HCT116 (cell line): ENCODE results near the gene COA8. TPM values are rescaled to one million over a fixed set of nuclear protein-coding genes. Genes with fewer than 3 reads are reported as not detected.

Experiments
- ATAC-seq: fragments of 200-7000 bp; cut with Tn5 transposase; 2 replicates; pipeline ENCODE4 v1.9.1; 2020; ENCODE audit warnings: mild to moderate bottlenecking, moderate library complexity
- BruUV-seq: library from RNA; stranded (reverse); fragments of 400-500 nt; replicated peaks from 2 replicates; lab custom pipeline; 2021; lab: Mats Ljungman, UMichigan
- CTCF ChIA-PET: fragments of 300-600 bp; sonication (Branson Sonifier 250); formaldehyde crosslinking; loops from one replicate; lab custom pipeline; 2021; ENCODE audit warnings: antibody characterized with exemption; lab: Charles Lee
- POLR2A ChIA-PET: fragments of 300-600, 350-600 bp; sonication (Branson Sonifier 250); formaldehyde crosslinking; loops from one replicate; lab custom pipeline; 2021; ENCODE audit warnings: antibody characterized with exemption; lab: Charles Lee
- RAD21 ChIA-PET, 2 experiments: fragments of 300-600 bp; sonication (Branson Sonifier 250); formaldehyde crosslinking; loops; one replicate each; lab custom pipeline; 2023; ENCODE audit warnings: low total read pairs in 2 of 2; ENCODE audit not compliant: uncharacterized antibody in 2 of 2, unreplicated experiment in 2 of 2, low non-redundant PET in 1 of 2; lab: Charles Lee
- DNase-seq: peaks from one replicate; pipeline ENCODE4 v3.0.0-alpha.2; 2010; ENCODE audit warnings: low read depth, low spot score
- H2AFZ ChIP-seq: fragments of 200-600 bp; shearing (Covaris generic), sonication (generic); 2 replicates; pipeline ENCODE4 v1.6.1; 2017; ENCODE audit warnings: low read depth, mixed run types, mixed read lengths, antibody characterized with exemption, low read length; ENCODE audit not compliant: poor library complexity, severe bottlenecking
- H3K27ac ChIP-seq: 2 replicates; pipeline ENCODE4 v1.5.1; 2012; ENCODE audit warnings: low read depth, low read length
- H3K27me3 ChIP-seq: fragments of 200-600 bp; sonication (generic); 2 replicates; pipeline ENCODE4 v1.6.1; 2016; ENCODE audit warnings: mixed run types, low read length, mixed read lengths; ENCODE audit not compliant: insufficient read depth
- H3K36me3 ChIP-seq, 2 experiments: fragments of 200-500 bp in 1 of 2; fragments of 200-600 bp in 1 of 2; sonication (Bioruptor generic) in 1 of 2; sonication (generic) in 1 of 2; 2 replicates each; pipeline versions ENCODE4 v1.5.1 to v1.6.1; 2014 to 2016; ENCODE audit warnings: low read length in 2 of 2, inconsistent platforms in 1 of 2, mixed read lengths in 1 of 2, mixed run types in 1 of 2; ENCODE audit not compliant: insufficient read depth in 2 of 2, control insufficient read depth in 1 of 2
- H3K4me1 ChIP-seq, 2 experiments: fragments of 200-600 bp in 1 of 2; sonication (generic) in 1 of 2; 2 replicates each; pipeline versions ENCODE4 v1.5.1 to v1.6.1; 2012 to 2017; ENCODE audit warnings: low read length in 2 of 2, inconsistent platforms in 1 of 2, mild to moderate bottlenecking in 1 of 2, mixed read lengths in 1 of 2, mixed run types in 1 of 2, moderate library complexity in 1 of 2; ENCODE audit not compliant: insufficient read depth in 2 of 2, control insufficient read depth in 1 of 2
- H3K4me2 ChIP-seq: fragments of 200-600 bp; sonication (generic); 2 replicates; pipeline ENCODE4 v1.6.1; 2017; ENCODE audit warnings: mixed run types, low read length, mixed read lengths
- H3K4me3 ChIP-seq, 2 experiments: fragments of 200-600 bp in 1 of 2; sonication (generic) in 1 of 2; replicated peaks in 1 of 2; 2 replicates each; pipeline ENCODE4 v1.5.1; 2011 to 2016; ENCODE audit warnings: low read length in 2 of 2, control low read depth in 1 of 2, low read depth in 1 of 2, mild to moderate bottlenecking in 1 of 2, mixed read lengths in 1 of 2, mixed run types in 1 of 2
- H3K79me2 ChIP-seq: fragments of 200-600 bp; sonication (generic); 2 replicates; pipeline ENCODE4 v1.6.1; 2017; ENCODE audit warnings: mild to moderate bottlenecking, mixed run types, low read length, moderate library complexity, mixed read lengths; ENCODE audit not compliant: insufficient read depth
- H3K9ac ChIP-seq: fragments of 200-600 bp; sonication (generic); 2 replicates; pipeline ENCODE4 v1.6.1; 2016; ENCODE audit warnings: low read length, mixed read lengths
- H3K9me2 ChIP-seq: fragments of 200-600 bp; sonication (generic), shearing (Covaris generic); 2 replicates; pipeline ENCODE4 v1.6.1; 2017; ENCODE audit warnings: mixed run types, mild to moderate bottlenecking, moderate library complexity; ENCODE audit not compliant: insufficient read depth
- H3K9me3 ChIP-seq, 2 experiments: fragments of 200-500 bp in 1 of 2; fragments of 200-600 bp in 1 of 2; sonication (Bioruptor generic) in 1 of 2; sonication (generic) in 1 of 2; 2 replicates each; pipeline ENCODE4 v1.6.1; 2014 to 2017; ENCODE audit warnings: low read length in 2 of 2, mixed read lengths in 2 of 2, inconsistent platforms in 1 of 2, low read depth in 1 of 2, mild to moderate bottlenecking in 1 of 2, mixed run types in 1 of 2, moderate library complexity in 1 of 2; ENCODE audit not compliant: control insufficient read depth in 1 of 2, insufficient read depth in 1 of 2
- H4K20me1 ChIP-seq: fragments of 200-600 bp; sonication (generic), shearing (Covaris generic); 2 replicates; pipeline ENCODE4 v1.6.1; 2017; ENCODE audit warnings: mixed run types, mild to moderate bottlenecking, moderate library complexity; ENCODE audit not compliant: insufficient read depth
- CBX3 ChIP-seq: IDR thresholded peaks from 2 replicates; pipeline ENCODE4 v1.6.1; 2012; ENCODE audit warnings: low read depth
- CEBPB ChIP-seq: IDR thresholded peaks from 2 replicates; pipeline ENCODE4 v1.6.1; 2012; ENCODE audit warnings: low read depth
- CTCF ChIP-seq, 3 experiments: fragments of 200-600 bp in 1 of 3; sonication (generic) in 1 of 3; IDR thresholded peaks in 2 of 3; conservative IDR thresholded peaks in 1 of 3; 2 replicates each; pipeline ENCODE4 v1.5.1; 2012 to 2017; ENCODE audit warnings: low read depth in 2 of 3, low read length in 2 of 3, antibody characterized with exemption in 1 of 3, borderline replicate concordance in 1 of 3, control low read depth in 1 of 3, mild to moderate bottlenecking in 1 of 3, mixed read lengths in 1 of 3, mixed run types in 1 of 3, moderate library complexity in 1 of 3; ENCODE audit not compliant: insufficient read depth in 1 of 3
- EGR1 ChIP-seq: IDR thresholded peaks from 2 replicates; pipeline ENCODE4 v1.6.1; 2012; ENCODE audit warnings: low read depth
- ELF1 ChIP-seq: IDR thresholded peaks from 2 replicates; pipeline ENCODE4 v1.6.1; 2012; ENCODE audit warnings: low read depth, borderline replicate concordance
- EZH2 ChIP-seq: fragments of 200-600 bp; sonication (generic); IDR thresholded peaks from 2 replicates; pipeline ENCODE4 v1.6.1; 2017; ENCODE audit warnings: antibody characterized with exemption, mixed run types
- EZH2phosphoT487 ChIP-seq: fragments of 200-600 bp; IDR thresholded peaks from 2 replicates; pipeline ENCODE4 v1.6.1; 2018; ENCODE audit warnings: antibody characterized with exemption, borderline replicate concordance
- FOSL1 ChIP-seq: IDR thresholded peaks from 2 replicates; pipeline ENCODE4 v1.6.1; 2012; ENCODE audit warnings: low read depth
- JUND ChIP-seq: IDR thresholded peaks from 2 replicates; pipeline ENCODE4 v1.6.1; 2012
- MAX ChIP-seq: IDR thresholded peaks from 2 replicates; pipeline ENCODE4 v1.6.1; 2012
- POLR2AphosphoS5 ChIP-seq: IDR thresholded peaks from 2 replicates; pipeline ENCODE4 v1.6.1; 2011; ENCODE audit warnings: mild to moderate bottlenecking, low read depth, low read length, moderate library complexity
- REST ChIP-seq: IDR thresholded peaks from 2 replicates; pipeline ENCODE4 v1.6.1; 2012; ENCODE audit warnings: low read depth
- SIN3A ChIP-seq: IDR thresholded peaks from 2 replicates; pipeline ENCODE4 v1.6.1; 2012; ENCODE audit warnings: low read depth
- SP1 ChIP-seq: IDR thresholded peaks from 2 replicates; pipeline ENCODE4 v1.6.1; 2012; ENCODE audit warnings: low read depth
- TCF7L2 ChIP-seq: IDR thresholded peaks from 2 replicates; pipeline ENCODE4 v1.7.0; 2011; ENCODE audit warnings: borderline replicate concordance, inconsistent platforms; ENCODE audit not compliant: insufficient read depth, insufficient read length; ENCODE audit errors: extremely low read depth
- YY1 ChIP-seq: IDR thresholded peaks from 2 replicates; pipeline ENCODE4 v1.6.1; 2011; ENCODE audit warnings: low read length, low read depth, moderate library complexity, mild to moderate bottlenecking; ENCODE audit not compliant: insufficient replicate concordance; ENCODE audit errors: extremely low read depth
- ZBTB33 ChIP-seq: IDR thresholded peaks from 2 replicates; pipeline ENCODE4 v1.6.1; 2011; ENCODE audit warnings: mild to moderate bottlenecking, low read length, moderate library complexity; ENCODE audit not compliant: insufficient replicate concordance; ENCODE audit errors: extremely low read depth
- ZFX ChIP-seq: fragments of 450-650 bp; IDR thresholded peaks from 2 replicates; pipeline ENCODE4 v1.6.1; 2017
- ZNF274 ChIP-seq: fragments of 200-500 bp; sonication (Bioruptor generic); IDR thresholded peaks from 2 replicates; pipeline ENCODE4 v1.6.1; 2014; ENCODE audit warnings: mild to moderate bottlenecking, low read depth, low read length, inconsistent platforms
- intact Hi-C: fragments of 100-400 bp; cut with micrococcal nuclease; formaldehyde crosslinking; loops from 2 replicates; pipeline ENCODE4 v1.10.0; 2022
- total RNA-seq: library from RNA; stranded (reverse); gene quantifications from one replicate; pipeline ENCODE4 v1.2.1, GENCODE V29; 2021; ENCODE audit not compliant: unreplicated experiment
- TF ChIP-seq, protein P1 (sequence below): IDR thresholded peaks from 2 replicates; pipeline ENCODE4 v1.6.1; 2012

Gene COA8
- total RNA-seq, 1 experiment from 2014 or later: 29.4 TPM

DNA sequence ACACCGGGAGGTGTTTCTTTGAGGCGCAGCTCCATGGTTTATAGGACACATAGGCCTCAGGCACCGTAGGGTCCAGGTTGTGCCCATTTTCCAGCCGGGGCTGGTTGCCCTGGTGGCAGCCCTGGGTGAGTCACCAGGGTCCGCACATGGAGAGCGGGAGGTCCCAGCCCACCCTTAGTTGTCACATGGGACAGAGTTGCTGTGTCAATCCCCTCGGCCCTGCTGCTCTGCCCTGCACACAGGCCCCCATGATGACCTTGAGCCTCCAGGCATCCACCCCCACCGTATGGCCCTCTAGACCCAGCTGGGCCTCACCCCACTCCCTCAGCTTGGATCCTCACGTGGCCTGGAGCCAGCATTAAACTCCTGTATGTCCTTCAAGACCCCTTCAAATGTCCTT lies 26.1 kb upstream of the COA8 start:
- Histone ChIP-seq H4K20me1 (no peaks in the 10 kb centered on the region), H2AFZ (no peak overlapping the region), H3K4me1 (peaks cover 22 to 35% of the 10 kb centered on the region in 2 experiments), H3K27ac (no peak overlapping the region), H3K79me2 (peaks cover 4% of the 10 kb centered on the region; the same call in 1 of the 2 replicates), H3K4me3 (no peak overlapping the region), H3K36me3 (peaks cover 0 to 4% of the 10 kb centered on the region in 2 experiments; a peak in 2 of 4 replicates), H3K4me2 (no peak overlapping the region), H3K9me2 (no peaks in the 10 kb centered on the region), H3K9ac (no peak overlapping the region), H3K9me3 (no peaks in the 10 kb centered on the region), H3K27me3 (no peaks in the 10 kb centered on the region)
- no TSS peak for BruUV-seq
- no peak for DNase-seq
- ChIA-PET CTCF (no interaction called here), RAD21 (no interaction called here), POLR2A (no interaction called here)
- ATAC-seq: no peak
- intact Hi-C loops: no loop called here
- TF ChIP-seq EZH2 (no peak), MAX (no peak), POLR2AphosphoS5 (no peak), ELF1 (no peak), EGR1 (no peak), ZFX (no peak), TCF7L2 (no peak), JUND (no peak), EZH2phosphoT487 (no peak), SIN3A (no peak), CBX3 (no peak), ZNF274 (no peak), FOSL1 (no peak), ZBTB33 (no peak), CEBPB (no peak), REST (no peak), SP1 (no peak), CTCF (IDR thresholded peaks at IDR 0.05 in 2 of 3, conservative IDR thresholded peaks at IDR 0.05 in 1 of 3; ENCODE audit: borderline replicate concordance in 1 of 3, insufficient read depth in 1 of 3, low read depth in 2 of 3, low read length in 2 of 3) (no peak), YY1 (no peak)
- TF ChIP-seq, protein P1, sequence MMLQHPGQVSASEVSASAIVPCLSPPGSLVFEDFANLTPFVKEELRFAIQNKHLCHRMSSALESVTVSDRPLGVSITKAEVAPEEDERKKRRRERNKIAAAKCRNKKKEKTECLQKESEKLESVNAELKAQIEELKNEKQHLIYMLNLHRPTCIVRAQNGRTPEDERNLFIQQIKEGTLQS: no peak
